PC-3 (cell line): ENCODE results near the gene MINDY4B. TPM values are rescaled to one million over a fixed set of nuclear protein-coding genes. Genes with fewer than 3 reads are reported as not detected.

Experiments used
- ATAC-seq: fragments of 200-7000 bp; cut with Tn5 transposase; 2 replicates; pipeline ENCODE4 v1.9.1; 2020; ENCODE audit warnings: mild to moderate bottlenecking, moderate library complexity
- BruUV-seq: library from RNA; stranded (reverse); fragments of 400-500 nt; replicated peaks from 2 replicates; lab custom pipeline; 2021; lab: Mats Ljungman, UMichigan
- CTCF ChIA-PET: fragments of 300-600 bp; sonication (Branson Sonifier 250); formaldehyde crosslinking; loops from one replicate; lab custom pipeline; 2022; ENCODE audit warnings: antibody characterized with exemption; lab: Charles Lee
- POLR2A ChIA-PET: fragments of 300-600 bp; sonication (Branson Sonifier 250); formaldehyde crosslinking; loops from one replicate; lab custom pipeline; 2022; ENCODE audit warnings: antibody characterized with exemption; ENCODE audit not compliant: unreplicated experiment; lab: Charles Lee
- DNase-seq: peaks from one replicate; pipeline ENCODE4 v3.0.0-alpha.2; 2015
- H2AFZ ChIP-seq: fragments of 300-600 bp; sonication (generic); 2 replicates; pipeline ENCODE4 v1.6.0; 2016; ENCODE audit warnings: antibody characterized with exemption, low read length
- H3F3A ChIP-seq: fragments of 300-600 bp; sonication (generic); one replicate; pipeline ENCODE4 v1.6.0; 2017; ENCODE audit warnings: antibody characterized with exemption, low read length, control low read depth, mild to moderate bottlenecking; ENCODE audit not compliant: unreplicated experiment
- H3K27ac ChIP-seq: fragments of 300-600 bp; sonication (generic); 2 replicates; pipeline ENCODE4 v1.5.1; 2016; ENCODE audit warnings: mild to moderate bottlenecking, low read length
- H3K27me3 ChIP-seq: fragments of 300-600 bp; sonication (generic); 2 replicates; pipeline ENCODE4 v1.6.1; 2016; ENCODE audit warnings: low read length, mixed read lengths
- H3K36me3 ChIP-seq: fragments of 300-600 bp; sonication (generic); 2 replicates; pipeline ENCODE4 v1.6.1; 2016; ENCODE audit warnings: low read depth, mixed run types, low read length, mixed read lengths
- H3K4me1 ChIP-seq: fragments of 300-600 bp; sonication (generic); 2 replicates; pipeline ENCODE4 v1.5.1; 2016; ENCODE audit warnings: low read length; ENCODE audit not compliant: insufficient read depth
- H3K4me2 ChIP-seq: fragments of 300-600 bp; sonication (generic); 2 replicates; pipeline ENCODE4 v1.6.0; 2016; ENCODE audit warnings: low read length
- H3K4me3 ChIP-seq: fragments of 300-600 bp; sonication (generic); 2 replicates; pipeline ENCODE4 v1.5.1; 2016; ENCODE audit warnings: mild to moderate bottlenecking, low read length, mixed read lengths
- H3K79me2 ChIP-seq: fragments of 300-600 bp; sonication (generic); 2 replicates; pipeline ENCODE4 v1.6.1; 2017; ENCODE audit warnings: low read length, mixed read lengths
- H3K9ac ChIP-seq: fragments of 300-600 bp; sonication (generic); 2 replicates; pipeline ENCODE4 v1.6.0; 2016; ENCODE audit warnings: mild to moderate bottlenecking, low read length
- H3K9me2 ChIP-seq: fragments of 300-600 bp; sonication (generic); replicated peaks from 2 replicates; pipeline ENCODE4 v1.6.1; 2016; ENCODE audit warnings: mixed run types, low read length, mixed read lengths
- H3K9me3 ChIP-seq: fragments of 300-600 bp; sonication (generic); 2 replicates; pipeline ENCODE4 v1.6.1; 2016; ENCODE audit warnings: low read length, mixed read lengths
- H4K20me1 ChIP-seq: fragments of 300-600 bp; sonication (generic); 2 replicates; pipeline ENCODE4 v1.6.1; 2016; ENCODE audit warnings: low read length, mixed read lengths
- EZH2 ChIP-seq: fragments of 300-600 bp; sonication (generic); IDR thresholded peaks from one replicate; pipeline ENCODE4 v1.6.1; 2017; ENCODE audit warnings: antibody characterized with exemption, mild to moderate bottlenecking, low read length; ENCODE audit not compliant: unreplicated experiment
- EZH2phosphoT487 ChIP-seq: fragments of 300-600 bp; sonication (generic); IDR thresholded peaks from 2 replicates; pipeline ENCODE4 v1.6.1; 2018; ENCODE audit warnings: mild to moderate bottlenecking, antibody characterized with exemption, low read length, borderline replicate concordance
- intact Hi-C: fragments of 100-400 bp; cut with micrococcal nuclease; formaldehyde crosslinking; loops from 2 replicates; pipeline ENCODE4 v1.9.0; 2023
- total RNA-seq: library from RNA; depleted of rRNA; stranded (reverse); fragments of >200 nt; gene quantifications from 2 replicates; pipeline ENCODE4 v1.2.3, GENCODE V29; 2014
- TF ChIP-seq, protein P1 (sequence below): fragments of 300-600 bp; sonication (generic); conservative IDR thresholded peaks from 2 replicates; pipeline ENCODE4 v1.5.1; 2017; ENCODE audit warnings: antibody characterized with exemption, low read depth, mild to moderate bottlenecking, low read length

Gene MINDY4B
- total RNA-seq, 1 experiment from 2014 or later, result not detected

DNA sequence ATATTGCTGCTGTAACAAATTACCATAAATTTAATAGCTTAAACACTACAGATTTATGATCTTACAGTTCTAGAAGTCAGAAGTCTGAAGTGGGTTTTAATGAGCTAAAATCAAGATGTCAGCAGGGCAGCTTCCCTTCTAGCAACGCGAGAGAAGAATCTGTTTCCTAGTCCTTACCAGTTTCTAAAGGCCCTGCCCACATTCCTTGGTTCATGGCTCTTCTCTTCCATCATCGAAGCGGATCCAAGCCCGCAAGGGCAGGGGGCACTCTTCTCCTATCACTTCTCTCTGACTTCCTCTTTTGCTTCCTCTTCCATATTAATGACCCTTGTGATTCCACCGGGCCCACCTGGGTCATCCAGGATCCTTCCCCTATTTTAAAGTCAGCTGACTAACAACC lies 16.1 kb downstream of the MINDY4B start:
- no peak for ATAC-seq
- TF ChIP-seq, protein P1, sequence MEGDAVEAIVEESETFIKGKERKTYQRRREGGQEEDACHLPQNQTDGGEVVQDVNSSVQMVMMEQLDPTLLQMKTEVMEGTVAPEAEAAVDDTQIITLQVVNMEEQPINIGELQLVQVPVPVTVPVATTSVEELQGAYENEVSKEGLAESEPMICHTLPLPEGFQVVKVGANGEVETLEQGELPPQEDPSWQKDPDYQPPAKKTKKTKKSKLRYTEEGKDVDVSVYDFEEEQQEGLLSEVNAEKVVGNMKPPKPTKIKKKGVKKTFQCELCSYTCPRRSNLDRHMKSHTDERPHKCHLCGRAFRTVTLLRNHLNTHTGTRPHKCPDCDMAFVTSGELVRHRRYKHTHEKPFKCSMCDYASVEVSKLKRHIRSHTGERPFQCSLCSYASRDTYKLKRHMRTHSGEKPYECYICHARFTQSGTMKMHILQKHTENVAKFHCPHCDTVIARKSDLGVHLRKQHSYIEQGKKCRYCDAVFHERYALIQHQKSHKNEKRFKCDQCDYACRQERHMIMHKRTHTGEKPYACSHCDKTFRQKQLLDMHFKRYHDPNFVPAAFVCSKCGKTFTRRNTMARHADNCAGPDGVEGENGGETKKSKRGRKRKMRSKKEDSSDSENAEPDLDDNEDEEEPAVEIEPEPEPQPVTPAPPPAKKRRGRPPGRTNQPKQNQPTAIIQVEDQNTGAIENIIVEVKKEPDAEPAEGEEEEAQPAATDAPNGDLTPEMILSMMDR, result no peak
- TF ChIP-seq EZH2 (no peak), EZH2phosphoT487 (no peak)
- intact Hi-C loops, result no loop called here

DNA sequence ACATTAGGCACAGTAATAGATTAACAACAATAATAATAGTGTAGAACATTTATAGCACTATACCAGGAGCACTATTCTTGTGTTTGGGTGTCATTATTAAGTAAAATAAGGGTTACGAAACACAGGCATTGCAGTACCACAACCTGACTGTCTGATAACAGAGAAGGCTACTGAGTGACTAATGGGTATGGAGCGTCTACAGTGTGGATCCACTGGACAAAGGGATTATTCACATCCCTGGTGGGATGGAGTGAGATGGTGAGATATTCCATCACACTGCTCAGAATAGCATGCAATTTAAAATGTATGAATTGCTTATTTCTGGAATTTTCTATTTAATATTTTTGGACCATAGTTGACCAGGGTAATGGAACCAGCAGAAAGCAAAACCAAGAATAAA lies 18.2 kb downstream of the MINDY4B start:
- Histone ChIP-seq H3K4me2 (no peak overlapping the region), H3F3A (no peaks in the 10 kb centered on the region), H3K9ac (no peak overlapping the region), H3K27me3 (peaks cover 81% of the 10 kb centered on the region), H4K20me1 (no peaks in the 10 kb centered on the region), H3K4me3 (no peak overlapping the region), H3K4me1 (no peaks in the 10 kb centered on the region), H3K36me3 (no peaks in the 10 kb centered on the region), H3K27ac (no peak overlapping the region), H3K9me2 (no peaks in the 10 kb centered on the region), H3K79me2 (no peaks in the 10 kb centered on the region), H3K9me3 (no peaks in the 10 kb centered on the region), H2AFZ (no peak overlapping the region)
- no TSS peak for BruUV-seq
- no peak for ATAC-seq
- intact Hi-C loops, result no loop called here
- CTCF ChIA-PET, result no interaction called here
- POLR2A ChIA-PET, result no interaction called here
- TF ChIP-seq, protein P1, result no peak
- TF ChIP-seq EZH2phosphoT487 (no peak), EZH2 (no peak)
- no peak for DNase-seq

More for the DNA sequence above, 16.1 kb downstream of the MINDY4B start:
- Histone ChIP-seq H3K79me2 (no peaks in the 10 kb centered on the region), H3K9me3 (no peaks in the 10 kb centered on the region), H3K9ac (no peak overlapping the region), H3K4me2 (no peak overlapping the region), H4K20me1 (no peaks in the 10 kb centered on the region), H3K4me1 (no peaks in the 10 kb centered on the region), H3K4me3 (no peak overlapping the region), H2AFZ (no peak overlapping the region), H3F3A (no peaks in the 10 kb centered on the region), H3K36me3 (no peaks in the 10 kb centered on the region), H3K27ac (no peak overlapping the region), H3K27me3 (peaks cover 67% of the 10 kb centered on the region), H3K9me2 (no peaks in the 10 kb centered on the region)
- BruUV-seq, result no TSS peak
- ChIA-PET CTCF (no interaction called here), POLR2A (no interaction called here)
- DNase-seq, result no peak

DNA sequence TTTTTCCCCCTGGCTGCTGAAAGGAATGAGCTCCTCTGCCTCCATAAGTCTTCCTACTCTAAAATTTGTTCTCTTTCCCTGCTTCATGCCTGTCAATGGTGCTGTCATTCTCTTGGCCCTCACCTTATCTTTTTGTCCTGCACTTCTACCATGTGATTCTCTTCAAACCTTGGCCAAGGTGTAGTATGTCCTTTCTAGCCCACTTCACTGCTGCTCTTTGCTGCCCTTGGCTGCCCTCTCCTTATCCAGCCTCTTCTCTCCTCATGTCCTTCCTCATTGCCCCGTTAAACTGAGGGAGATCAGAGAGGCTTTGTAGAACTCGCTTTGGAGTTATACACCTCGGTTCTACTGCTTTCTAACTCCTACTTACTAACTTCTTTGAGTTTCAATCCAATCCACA lies 19.7 kb downstream of the MINDY4B start:
- DNase-seq, result no peak
- Histone ChIP-seq H3K27ac (no peak overlapping the region), H3K9me3 (no peaks in the 10 kb centered on the region), H3K9me2 (no peaks in the 10 kb centered on the region), H3K27me3 (peaks cover 81% of the 10 kb centered on the region), H2AFZ (no peak overlapping the region), H3K79me2 (no peaks in the 10 kb centered on the region), H3K4me2 (no peak overlapping the region), H3F3A (no peaks in the 10 kb centered on the region), H3K9ac (no peak overlapping the region), H4K20me1 (no peaks in the 10 kb centered on the region), H3K4me1 (no peaks in the 10 kb centered on the region), H3K36me3 (no peaks in the 10 kb centered on the region), H3K4me3 (no peak overlapping the region)
- intact Hi-C loops, result no loop called here
- no peak for ATAC-seq
- no TSS peak for BruUV-seq
- TF ChIP-seq EZH2phosphoT487 (no peak), EZH2 (no peak)
- TF ChIP-seq, protein P1, result no peak
- ChIA-PET CTCF (no interaction called here), POLR2A (no interaction called here)
